ENCODE data around the gene GLDN.
"Not testable (repeated sequence)": the region's sequence is repeated elsewhere in the genome, so short reads cannot be mapped to it uniquely, and the experiment has no call there.

Gene GLDN

GRCh38 chr15:51398626-51399025 lies 57.2 kb downstream of the GLDN start:
- Histone ChIP-seq H4K20me1 (no peaks in the 10 kb centered on the region), H3K9me3 (no peaks in the 10 kb centered on the region), H3K4me3 (no peak overlapping the region), H3K27me3 (no peaks in the 10 kb centered on the region), H3K9ac (no peak overlapping the region), H3K4me2 (no peak overlapping the region), H3K4me1 (no peaks in the 10 kb centered on the region), H3K36me3 (no peaks in the 10 kb centered on the region), H3K27ac (no peak overlapping the region)
- no peak for TF ChIP-seq Cebpa-rat (IDR thresholded peaks at IDR 0.05)

GRCh38 chr15:51401051-51401780 lies 59.8 kb downstream of the GLDN start:
- Histone ChIP-seq H4K20me1 (no peaks in the 10 kb centered on the region), H3K4me3 (no peak overlapping the region), H3K9ac (no peak overlapping the region), H3K27me3 (no peaks in the 10 kb centered on the region), H3K4me1 (no peaks in the 10 kb centered on the region), H3K36me3 (no peaks in the 10 kb centered on the region), H3K9me3 (no peaks in the 10 kb centered on the region), H3K27ac (no peak overlapping the region), H3K4me2 (no peak overlapping the region)
- TF ChIP-seq Cebpa-rat (IDR thresholded peaks at IDR 0.05): no peak

DNA sequence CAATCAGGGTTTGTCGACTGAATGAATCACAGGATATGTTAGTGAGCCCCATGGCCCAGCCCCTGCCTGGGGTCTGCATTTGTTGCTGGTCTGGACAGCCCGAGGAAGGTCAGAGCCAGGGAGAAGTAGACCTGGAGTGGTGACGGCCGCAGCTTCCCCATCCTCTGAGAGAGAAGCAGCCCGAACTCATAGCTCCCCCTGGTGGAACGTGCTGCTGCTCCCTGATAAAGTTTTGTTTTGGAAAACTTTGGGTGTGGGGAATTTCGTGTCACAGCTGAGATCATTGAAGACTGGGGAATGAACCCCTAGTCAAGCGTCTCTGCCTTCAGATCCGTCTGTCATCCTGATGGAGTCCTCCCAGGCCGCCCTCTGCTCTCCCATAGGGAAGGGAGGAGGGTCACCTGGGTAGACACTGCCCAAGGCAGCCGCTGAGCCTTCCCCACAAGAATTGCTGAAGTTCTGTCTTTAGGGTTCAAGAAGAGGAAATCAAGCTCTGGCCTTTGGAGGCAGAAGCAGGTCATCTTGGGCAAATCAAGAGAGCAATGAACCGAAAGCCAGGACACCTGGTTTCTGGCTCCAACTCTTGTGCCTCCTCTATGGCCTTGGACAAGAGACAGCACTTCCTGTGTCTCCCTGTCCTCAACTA lies 60.5 kb downstream of the GLDN start:
- H3K27ac ChIP-seq: no peak overlapping the region
- H4K20me1 ChIP-seq: no peaks in the 10 kb centered on the region
- no peaks in the 10 kb centered on the region for H3K36me3 ChIP-seq
- H3K9ac ChIP-seq: no peak overlapping the region
- no peaks in the 10 kb centered on the region for H3K27me3 ChIP-seq
- H3K4me2 ChIP-seq: no peak overlapping the region
- TF ChIP-seq Cebpa-rat (IDR thresholded peaks at IDR 0.05): no peak
- H3K4me1 ChIP-seq: no peaks in the 10 kb centered on the region
- H3K4me3 ChIP-seq: no peak overlapping the region
- H3K9me3 ChIP-seq: no peaks in the 10 kb centered on the region

DNA sequence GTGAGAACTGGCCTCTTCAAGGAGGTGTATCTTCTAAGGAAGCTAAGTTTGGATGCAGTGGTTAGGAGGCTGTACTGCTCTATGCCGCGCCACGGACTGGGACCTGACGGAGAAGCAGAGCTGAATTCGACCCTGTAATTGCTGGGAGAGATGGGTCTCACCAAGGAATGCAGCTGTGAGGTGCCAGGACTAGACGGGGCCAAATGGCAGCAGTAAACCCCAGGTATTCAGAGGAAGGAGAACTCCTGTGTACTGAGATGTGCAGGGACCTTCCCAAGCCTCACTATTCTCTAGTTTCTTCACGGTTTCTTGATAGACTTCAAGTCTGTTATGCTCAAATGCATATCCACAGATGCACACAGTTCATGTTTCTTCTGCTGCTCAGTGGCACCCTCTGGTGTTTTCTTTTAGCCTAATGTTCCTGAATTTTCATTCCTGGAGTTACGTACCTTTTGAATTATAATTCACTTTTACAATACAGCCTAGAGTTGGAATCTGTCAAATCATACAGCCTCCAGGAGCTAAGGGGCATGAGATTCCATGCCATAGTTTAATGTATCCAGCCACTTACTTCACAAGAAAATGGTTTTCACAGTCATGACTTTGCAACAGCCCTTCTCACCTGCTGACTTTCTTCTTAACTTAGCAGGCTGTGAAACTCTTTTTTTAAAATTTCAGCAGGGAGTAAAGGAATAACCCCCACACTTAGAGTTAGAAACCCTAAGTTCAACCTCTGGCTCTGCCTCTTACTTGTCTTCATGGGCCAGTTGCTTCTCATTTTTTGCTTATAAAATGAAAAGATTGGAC lies 61.8 kb downstream of the GLDN start:
- Histone ChIP-seq H3K4me1 (no peaks in the 10 kb centered on the region), H3K27ac (no peak overlapping the region), H3K4me3 (no peak overlapping the region), H3K36me3 (no peaks in the 10 kb centered on the region), H3K4me2 (no peak overlapping the region), H4K20me1 (no peaks in the 10 kb centered on the region), H3K9me3 (no peaks in the 10 kb centered on the region), H3K9ac (no peak overlapping the region), H3K27me3 (no peaks in the 10 kb centered on the region)
- no peak for TF ChIP-seq Cebpa-rat (IDR thresholded peaks at IDR 0.05)

DNA sequence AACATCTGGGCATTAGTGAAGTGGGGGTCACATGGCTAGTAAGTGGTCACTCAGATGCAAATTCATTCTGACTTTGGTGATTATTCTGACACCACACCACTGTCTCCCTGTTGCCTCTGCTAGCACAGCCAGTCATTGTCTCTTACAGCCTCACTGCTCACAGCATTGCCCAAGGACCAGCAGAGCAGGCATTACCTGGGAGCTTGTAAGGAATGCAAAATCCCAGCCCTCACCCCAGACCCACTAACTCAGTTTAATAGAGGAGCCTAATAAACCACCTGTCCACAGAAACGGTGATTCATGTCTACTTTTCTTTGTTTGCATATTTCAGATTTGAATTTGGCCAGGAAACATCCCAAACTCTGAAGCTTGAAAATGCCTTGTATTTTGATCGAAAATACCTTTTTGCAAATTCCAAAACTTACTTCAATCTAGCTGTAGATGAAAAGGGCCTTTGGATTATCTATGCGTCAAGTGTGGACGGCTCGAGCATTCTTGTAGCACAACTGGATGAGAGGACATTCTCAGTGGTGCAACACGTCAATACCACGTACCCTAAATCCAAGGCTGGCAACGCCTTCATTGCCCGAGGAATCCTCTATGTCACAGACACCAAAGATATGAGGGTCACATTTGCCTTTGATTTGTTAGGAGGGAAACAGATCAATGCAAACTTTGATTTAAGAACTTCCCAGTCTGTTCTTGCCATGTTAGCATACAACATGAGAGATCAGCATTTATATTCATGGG lies 62.7 kb downstream of the GLDN start:
- no peaks in the 10 kb centered on the region for H3K4me1 ChIP-seq
- no peak for TF ChIP-seq Cebpa-rat (IDR thresholded peaks at IDR 0.05)
- H3K9me3 ChIP-seq: no peaks in the 10 kb centered on the region
- H4K20me1 ChIP-seq: no peaks in the 10 kb centered on the region
- no peak overlapping the region for H3K4me2 ChIP-seq
- no peak overlapping the region for H3K27ac ChIP-seq
- H3K27me3 ChIP-seq: no peaks in the 10 kb centered on the region
- no peak overlapping the region for H3K4me3 ChIP-seq
- no peaks in the 10 kb centered on the region for H3K36me3 ChIP-seq
- no peak overlapping the region for H3K9ac ChIP-seq

GRCh38 chr15:51405693-51406523 lies 64.5 kb downstream of the GLDN start:
- no peaks in the 10 kb centered on the region for H3K4me1 ChIP-seq
- H4K20me1 ChIP-seq: no peaks in the 10 kb centered on the region
- TF ChIP-seq Cebpa-rat (IDR thresholded peaks at IDR 0.05): no peak
- H3K9me3 ChIP-seq: no peaks in the 10 kb centered on the region
- no peaks in the 10 kb centered on the region for H3K36me3 ChIP-seq
- no peak overlapping the region for H3K4me3 ChIP-seq
- H3K27me3 ChIP-seq: no peaks in the 10 kb centered on the region
- H3K27ac ChIP-seq: no peak overlapping the region
- no peak overlapping the region for H3K9ac ChIP-seq
- H3K4me2 ChIP-seq: no peak overlapping the region

DNA sequence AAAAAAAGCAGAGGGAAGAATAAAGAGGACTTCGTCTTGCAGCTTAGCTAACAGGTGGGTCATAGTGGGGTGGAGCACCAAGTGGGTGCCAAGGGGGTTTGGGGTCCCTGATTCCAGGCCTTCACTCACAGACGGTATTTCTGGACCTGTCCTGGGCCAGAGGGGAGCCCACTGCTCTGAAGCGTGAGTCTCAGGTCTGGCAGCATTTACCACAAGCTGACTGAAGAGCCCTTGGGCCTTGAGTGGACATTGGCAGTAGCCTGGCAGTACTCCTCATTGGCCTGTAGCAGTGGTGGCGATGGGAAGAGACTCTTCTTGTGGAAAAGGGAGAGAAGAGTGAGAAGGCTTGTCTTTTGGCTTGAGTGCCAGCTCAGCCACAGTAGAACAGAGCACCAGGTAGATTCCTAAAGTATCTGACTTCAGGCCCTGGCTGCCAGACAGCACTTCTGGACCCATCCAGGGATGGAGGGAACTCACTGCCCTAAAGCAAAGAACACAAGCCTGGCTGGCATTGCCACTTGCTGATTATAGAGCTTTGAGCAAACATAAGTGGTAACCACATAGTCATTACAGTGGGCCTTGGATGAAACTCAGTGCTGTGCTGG lies 72.9 kb downstream of the GLDN start:
- no peaks in the 10 kb centered on the region for H3K9me3 ChIP-seq
- no peak for TF ChIP-seq Cebpa-rat (IDR thresholded peaks at IDR 0.05)
- H3K27ac ChIP-seq: no peak overlapping the region
- no peak overlapping the region for H3K4me3 ChIP-seq
- no peaks in the 10 kb centered on the region for H3K4me1 ChIP-seq
- no peaks in the 10 kb centered on the region for H3K36me3 ChIP-seq
- H4K20me1 ChIP-seq: no peaks in the 10 kb centered on the region
- no peaks in the 10 kb centered on the region for H3K27me3 ChIP-seq
- no peak overlapping the region for H3K4me2 ChIP-seq
- no peak overlapping the region for H3K9ac ChIP-seq

- H3K4me2 ChIP-seq: no peak overlapping the region
These were observed 74.7 kb downstream of the GLDN start for GRCh38 chr15:51416129-51416528.

DNA sequence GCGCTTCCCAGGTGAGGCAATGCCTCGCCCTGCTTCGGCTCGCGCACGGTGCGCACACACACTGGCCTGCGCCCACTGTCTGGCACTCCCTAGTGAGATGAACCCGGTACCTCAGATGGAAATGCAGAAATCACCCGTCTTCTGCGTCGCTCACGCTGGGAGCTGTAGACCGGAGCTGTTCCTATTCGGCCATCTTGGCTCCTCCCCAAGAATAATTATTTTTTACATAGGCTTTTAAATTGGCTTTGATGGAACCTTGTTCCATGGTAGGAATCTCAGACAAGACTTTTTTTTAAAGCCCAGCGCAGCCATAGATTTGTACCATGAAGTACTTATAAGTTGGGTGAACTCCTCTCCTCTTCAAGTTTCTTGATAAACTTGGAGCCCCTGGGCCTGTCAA lies 81.6 kb downstream of the GLDN start:
- H3K9me3 ChIP-seq, H3K9ac ChIP-seq, H3K4me3 ChIP-seq, H3K27me3 ChIP-seq, H3K4me1 ChIP-seq, H3K36me3 ChIP-seq, H3K4me2 ChIP-seq, H4K20me1 ChIP-seq, H3K27ac ChIP-seq: not testable (repeated sequence)

More at GRCh38 chr15:51416129-51416528, 74.7 kb downstream of the GLDN start:
- no peak overlapping the region for H3K4me3 ChIP-seq
- no peak overlapping the region for H3K9ac ChIP-seq
- no peaks in the 10 kb centered on the region for H4K20me1 ChIP-seq
- no peaks in the 10 kb centered on the region for H3K36me3 ChIP-seq
- TF ChIP-seq Cebpa-rat (IDR thresholded peaks at IDR 0.05): no peak
- no peaks in the 10 kb centered on the region for H3K4me1 ChIP-seq
- no peaks in the 10 kb centered on the region for H3K9me3 ChIP-seq
- H3K27me3 ChIP-seq: no peaks in the 10 kb centered on the region
- no peak overlapping the region for H3K27ac ChIP-seq

Measured in BLaER1 (cell line).